Uterus (tissue), 2 donors: ENCODE measurements around the gene NDUFB2.

Experiments
- CTCF ChIP-seq, 4 experiments: fragments of 200-600 bp in 2 of 4; fragments of 450-650 bp in 2 of 4; sonication (generic) in 2 of 4; IDR thresholded peaks; one replicate each; pipeline ENCODE4 v1.5.1; 2016 to 2019; ENCODE audit warnings: antibody characterized with exemption in 4 of 4, mild to moderate bottlenecking in 2 of 4, moderate library complexity in 1 of 4
- POLR2A ChIP-seq, 2 donors: fragments of 450-650 bp; IDR thresholded peaks; one replicate each; pipeline ENCODE4 v1.6.1; 2016; ENCODE audit warnings: antibody characterized with exemption in 2 of 2, mild to moderate bottlenecking in 1 of 2, moderate library complexity in 1 of 2

GRCh38 chr7:140649556-140650205 lies 46.8 kb upstream of the NDUFB2 start:
- TF ChIP-seq POLR2A (IDR thresholded peaks at IDR 0.05): no peak
- TF ChIP-seq CTCF (IDR thresholded peaks at IDR 0.05): no peak
